Spleen (tissue), 11 donors: ENCODE results near the gene MYO7A. TPM values are rescaled to one million over a fixed set of nuclear protein-coding genes. Genes with fewer than 3 reads are reported as not detected.

ENCODE experiments used
- DNase-seq: peaks from one replicate; pipeline ENCODE4 v3.0.0-alpha.2; 2020
- H3K27ac ChIP-seq, 8 donors: fragments of 200-600 bp; sonication (generic) in 7 of 8; 1 replicate in 4 of 8; 2 replicates in 4 of 8; pipeline versions ENCODE4 v1.5.0 to v1.8.0; 2016 to 2021; ENCODE audit warnings: inconsistent platforms in 4 of 8, mild to moderate bottlenecking in 4 of 8, moderate library complexity in 1 of 8
- H3K27me3 ChIP-seq, 7 donors: fragments of 200-600 bp; sonication (generic) in 6 of 7; replicated peaks in 1 of 7; 1 replicate in 4 of 7; 2 replicates in 3 of 7; pipeline versions ENCODE4 v1.5.0 to v1.8.0; 2016 to 2021; ENCODE audit warnings: inconsistent platforms in 3 of 7, mild to moderate bottlenecking in 1 of 7
- H3K36me3 ChIP-seq, 6 donors: fragments of 200-600 bp; sonication (generic) in 5 of 6; 1 replicate in 4 of 6; 2 replicates in 2 of 6; pipeline versions ENCODE4 v1.5.0 to v1.8.0; 2016 to 2021; ENCODE audit warnings: inconsistent platforms in 2 of 6
- H3K4me1 ChIP-seq, 6 donors: fragments of 200-600 bp; sonication (generic) in 5 of 6; 1 replicate in 3 of 6; 2 replicates in 3 of 6; pipeline versions ENCODE4 v1.5.0 to v1.8.0; 2016 to 2021; ENCODE audit warnings: inconsistent platforms in 3 of 6
- H3K4me3 ChIP-seq, 8 donors: fragments of 200-600 bp; sonication (generic) in 7 of 8; 1 replicate in 4 of 8; 2 replicates in 4 of 8; pipeline versions ENCODE4 v1.5.0 to v1.8.0; 2016 to 2021; ENCODE audit warnings: inconsistent platforms in 4 of 8, mild to moderate bottlenecking in 4 of 8, moderate library complexity in 2 of 8
- H3K9me3 ChIP-seq, 8 donors: fragments of 200-600 bp; sonication (generic) in 7 of 8; 1 replicate in 4 of 8; 2 replicates in 4 of 8; pipeline versions ENCODE4 v1.5.0 to v1.8.0; 2016 to 2021; ENCODE audit warnings: inconsistent platforms in 4 of 8
- CTCF ChIP-seq, 11 experiments: fragments of 200-600 bp in 7 of 11; fragments of 450-650 bp in 4 of 11; sonication (generic) in 4 of 11; IDR thresholded peaks in 8 of 11; conservative IDR thresholded peaks in 3 of 11; 1 replicate in 7 of 11; 2 replicates in 4 of 11; pipeline versions ENCODE4 v1.4.0 to v1.8.0; 2016 to 2021; ENCODE audit warnings: antibody characterized with exemption in 11 of 11, inconsistent platforms in 4 of 11, mild to moderate bottlenecking in 1 of 11
- POLR2A ChIP-seq, 3 donors: fragments of 450-650 bp; IDR thresholded peaks; one replicate each; pipeline ENCODE4 v1.5.1; 2017; ENCODE audit warnings: antibody characterized with exemption in 3 of 3, mild to moderate bottlenecking in 1 of 3
- POLR2AphosphoS5 ChIP-seq, 3 donors: sonication (generic); formaldehyde crosslinking; IDR thresholded peaks; one replicate each; pipeline ENCODE4 v1.5.1; 2017; ENCODE audit warnings: antibody characterized with exemption in 3 of 3
- WGBS, 5 donors: extraction: QIAGEN DNeasy Blood & Tissue Kit in 3 of 5; methylation state at CpG; one replicate each; pipeline versions ENCODE4 v1.1.5 to v1.1.7; 2013 to 2018; 5-methylcytosine and 5-hydroxymethylcytosine counted together
- intact Hi-C: fragments of 100-400 bp; cut with DNase I; formaldehyde crosslinking; loops from one replicate; pipeline ENCODE4 v1.15.0; 2023; ENCODE audit warnings: low total_unique reads
- polyA plus RNA-seq, 3 donors: library from polyadenylated mRNA; stranded (reverse); fragments of 200-250 nt; gene quantifications; one replicate each; pipeline ENCODE4 v1.2.1, GENCODE V29; 2013
- total RNA-seq, 7 donors: library from RNA; depleted of rRNA in 3 of 7; stranded (reverse); fragments of >200 nt in 3 of 7; fragmentation: NEBNext Ultra II Directional in 4 of 7; extraction: Animal tissue kit (Norgen Biotek cat#: 25700) in 4 of 7; gene quantifications; one replicate each; pipeline versions ENCODE4 v1.1.0 to v1.2.1, GENCODE V29; 2016 to 2021
- donor health status: healthy with polysubstance abuse.
- donor health status: DM: no; HTN: no; CAD: no; lungs with moderate emphysema.
- donor health status: DM: no; HTN: no; CAD: no.
- donor health status: Bipolar disorder and iron deficiency.
- donor health status: healthy.
- donor health status: DM: no; HTN: no; CAD: no.
- donor health status: DM: yes; HTN: yes; CAD: no.

The MYO7A gene
- total and polyA plus RNA-seq, 10 donors: 3.5 to 147 (median 33.0) TPM

- TF ChIP-seq CTCF (IDR thresholded peaks at IDR 0.05 in 8 of 11, conservative IDR thresholded peaks at IDR 0.05 in 3 of 11) (no peak), POLR2A (IDR thresholded peaks at IDR 0.05) (no peak)
- Histone ChIP-seq H3K4me3 (peak overlapping the region in 4 of 8 donors; percentile 11 to 60 (median 38)), H3K36me3 (no peaks in the 10 kb centered on the region), H3K27ac (peak overlapping the region in 3 of 8 donors; percentile 4 to 57 (median 12)), H3K9me3 (no peaks in the 10 kb centered on the region), H3K4me1 (peaks cover 0 to 64% (median 35%) of the 10 kb centered on the region in 6 donors), H3K27me3 (no peaks in the 10 kb centered on the region)
- intact Hi-C loops: no loop called here
- 66 to 85% (median 81%) methylated on average over 7 to 20 of the region's 20 CpGs for WGBS, 5 donors
- no peak for DNase-seq
Observed at GRCh38 chr11:77171885-77172665, 44.0 kb downstream of the MYO7A start.

GRCh38 chr11:77172666-77172982 lies 44.6 kb downstream of the MYO7A start:
- peak; percentile 86 for DNase-seq
- no peaks in the 10 kb centered on the region for H3K27me3 ChIP-seq
- TF ChIP-seq CTCF (IDR thresholded peaks at IDR 0.05 in 8 of 11, conservative IDR thresholded peaks at IDR 0.05 in 3 of 11) (no peak), POLR2AphosphoS5 (IDR thresholded peaks at IDR 0.05) (peak; percentile 29 to 76 (median 70)), POLR2A (IDR thresholded peaks at IDR 0.05) (no peak)
- WGBS, 5 donors: 63 to 79% (median 65%) methylated on average over 15 to 16 of the region's 16 CpGs
- intact Hi-C loops: no loop called here
- no peaks in the 10 kb centered on the region for H3K9me3 ChIP-seq
- H3K4me1 ChIP-seq: peaks cover 0 to 58% (median 34%) of the 10 kb centered on the region in 6 donors
- peaks cover 0 to 1% (median 0%) of the 10 kb centered on the region in 6 donors for H3K36me3 ChIP-seq
- peak overlapping the region in 4 of 8 donors; percentile 30 to 57 (median 47) for H3K27ac ChIP-seq
- H3K4me3 ChIP-seq: peak overlapping the region in 5 of 8 donors; percentile 4 to 60 (median 32)

GRCh38 chr11:77173494-77173893 lies 45.4 kb downstream of the MYO7A start:
- Histone ChIP-seq H3K4me1 (peaks cover 0 to 54% (median 33%) of the 10 kb centered on the region in 6 donors), H3K36me3 (peaks cover 0 to 9% (median 0%) of the 10 kb centered on the region in 6 donors), H3K9me3 (no peaks in the 10 kb centered on the region), H3K27ac (peak overlapping the region in 4 of 8 donors; percentile 30 to 57 (median 47)), H3K4me3 (peak overlapping the region in 3 of 8 donors; percentile 32 to 60 (median 45)), H3K27me3 (no peaks in the 10 kb centered on the region)
- intact Hi-C loops: no loop called here
- DNase-seq: no peak
- peak in 1 of 3 donors; percentile 60 for TF ChIP-seq POLR2AphosphoS5 (IDR thresholded peaks at IDR 0.05)
- no peak for TF ChIP-seq POLR2A (IDR thresholded peaks at IDR 0.05)
- no peak for TF ChIP-seq CTCF (IDR thresholded peaks at IDR 0.05 in 8 of 11, conservative IDR thresholded peaks at IDR 0.05 in 3 of 11)
- WGBS, 5 donors: 34 to 66% (median 48%) methylated on average over 10 of the region's 10 CpGs

GRCh38 chr11:77174559-77174958 lies 46.5 kb downstream of the MYO7A start:
- WGBS, 5 donors: 73 to 88% (median 83%) methylated on average over 16 of the region's 16 CpGs
- no peaks in the 10 kb centered on the region for H3K9me3 ChIP-seq
- peaks cover 0 to 16% (median 0%) of the 10 kb centered on the region in 6 donors for H3K36me3 ChIP-seq
- H3K4me3 ChIP-seq: peak overlapping the region in 2 of 8 donors; percentile 45 to 60
- peak overlapping the region in 3 of 8 donors; percentile 57 to 82 (median 57) for H3K27ac ChIP-seq
- intact Hi-C loops: no loop called here
- DNase-seq: no peak
- peak in 2 of 3 donors; percentile 25 to 64 for TF ChIP-seq POLR2AphosphoS5 (IDR thresholded peaks at IDR 0.05)
- no peak for TF ChIP-seq POLR2A (IDR thresholded peaks at IDR 0.05)
- no peaks in the 10 kb centered on the region for H3K27me3 ChIP-seq
- peaks cover 0 to 54% (median 33%) of the 10 kb centered on the region in 6 donors for H3K4me1 ChIP-seq
